ENCODE data around the gene SCD5. TPM values are rescaled to one million over a fixed set of nuclear protein-coding genes. Genes with fewer than 3 reads are reported as not detected.
A peak's percentile ranks its signal among the peaks of the same experiment; 100 is the strongest.

Gene SCD5
- total and polyA plus RNA-seq, 2 of the 13 experiments (the other 11 are each of a cell fraction or from before 2014, with no cell fraction given): not detected

DNA sequence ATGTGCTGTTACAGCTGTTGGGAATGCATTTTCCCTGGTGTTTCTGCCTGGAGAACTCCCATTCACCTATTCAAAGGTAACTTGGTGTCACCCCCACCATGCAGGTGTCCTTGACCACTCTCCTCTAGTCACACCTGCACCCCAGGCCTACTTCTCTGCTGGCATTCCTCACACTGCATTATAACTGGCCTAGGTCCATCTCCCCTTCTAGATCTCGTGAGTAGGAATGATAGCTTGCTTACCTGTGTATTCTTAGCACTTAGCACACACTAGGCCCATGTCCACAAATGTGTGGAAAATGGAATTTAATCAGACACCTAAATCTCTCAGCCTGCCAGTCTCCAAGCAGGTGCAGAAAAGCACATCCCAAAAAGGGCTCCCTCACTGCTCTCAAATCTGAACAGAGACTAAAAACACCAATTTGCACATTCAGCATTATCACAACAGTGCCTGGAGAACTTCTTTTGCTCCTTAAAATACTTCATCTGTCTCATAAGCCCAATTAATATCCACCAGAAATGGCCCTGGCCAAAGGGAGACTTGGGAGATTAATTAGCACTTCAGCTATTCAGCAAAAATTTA is 18.3 kb downstream of the SCD5 start:
- no TSS peak for BruUV-seq (replicated peaks)
- ATAC-seq (peak; percentile 21; the same call in 2 of the 3 replicates), DNase-seq (ENCODE audit: low spot score) (no peak), FAIRE-seq (no peak)
- H3K4me3 ChIP-seq (replicated peaks in 1 of 3; ENCODE audit: insufficient read depth in 1 of 3, low read depth in 2 of 3, low read length in 3 of 3): no peak overlapping the region
- WGBS (ENCODE audit: low lambda C conversion rate): 0% methylated on average over 1 of the region's 1 CpG
- no peak overlapping the region for H2AFZ ChIP-seq (ENCODE audit: low read length)
- ChIA-PET CTCF (ENCODE audit: low intra/inter-chr PET ratio, low total read pairs) (no interaction called here), POLR2A (no interaction called here)
- peaks cover 0 to 7% of the 10 kb centered on the region in 2 experiments; a peak in 1 of 5 replicates for H3K27me3 ChIP-seq (ENCODE audit: control insufficient read depth in 1 of 2, insufficient read depth in 2 of 2, low read length in 2 of 2)
- H3K4me1 ChIP-seq (ENCODE audit: insufficient read depth, low read length): peaks cover 18% of the 10 kb centered on the region
- H3K4me2 ChIP-seq (ENCODE audit: low read depth, low read length): no peak overlapping the region
- H3K36me3 ChIP-seq (replicated peaks in 1 of 2; ENCODE audit: control insufficient read depth in 1 of 2, insufficient read depth in 2 of 2, low read length in 2 of 2): no peaks in the 10 kb centered on the region
- H3K9me3 ChIP-seq (ENCODE audit: low read length): no peaks in the 10 kb centered on the region
- in situ Hi-C loops (cut with HindIII; ENCODE audit: extremely low pct_ligation_motif_present, low pct_unique_long_range_greater_than_20kb) (no loop called here), intact Hi-C loops (cut with micrococcal nuclease; ENCODE audit: unreplicated experiment) (no loop called here)
- H3K79me2 ChIP-seq (ENCODE audit: insufficient read depth, low read length): no peaks in the 10 kb centered on the region
- H3K27ac ChIP-seq (ENCODE audit: extremely low read length, insufficient read depth, low read length): no peak overlapping the region
- no peak overlapping the region for H3K9ac ChIP-seq (ENCODE audit: insufficient read depth, low read depth, low read length)
- TF ChIP-seq DMTF1 (CRISPR knock-in tag; IDR thresholded peaks at IDR 0.05): no peak
- TF ChIP-seq ZNF597 (CRISPR knock-in tag; IDR thresholded peaks at IDR 0.05): no peak
- TF ChIP-seq KAT2B (IDR thresholded peaks at IDR 0.05; ENCODE audit: borderline replicate concordance, low read depth, low read length): no peak
- no peak for TF ChIP-seq CBX2 (IDR thresholded peaks at IDR 0.05; ENCODE audit: low read depth, low read length)
- no peak for TF ChIP-seq CBX2 (CRISPR knock-in tag; IDR thresholded peaks at IDR 0.05; ENCODE audit: low read depth)
- no peak for TF ChIP-seq FOXK2 (IDR thresholded peaks at IDR 0.05)
- no peak for TF ChIP-seq ZIK1 (CRISPR knock-in tag; IDR thresholded peaks at IDR 0.05; ENCODE audit: borderline replicate concordance, low read depth)
- no peak for TF ChIP-seq ZEB1 (IDR thresholded peaks at IDR 0.05; ENCODE audit: insufficient replicate concordance, low read depth)
- no peak for TF ChIP-seq SYNCRIP (IDR thresholded peaks at IDR 0.05; ENCODE audit: insufficient read depth, low read depth, low read length)
- TF ChIP-seq, protein P1, sequence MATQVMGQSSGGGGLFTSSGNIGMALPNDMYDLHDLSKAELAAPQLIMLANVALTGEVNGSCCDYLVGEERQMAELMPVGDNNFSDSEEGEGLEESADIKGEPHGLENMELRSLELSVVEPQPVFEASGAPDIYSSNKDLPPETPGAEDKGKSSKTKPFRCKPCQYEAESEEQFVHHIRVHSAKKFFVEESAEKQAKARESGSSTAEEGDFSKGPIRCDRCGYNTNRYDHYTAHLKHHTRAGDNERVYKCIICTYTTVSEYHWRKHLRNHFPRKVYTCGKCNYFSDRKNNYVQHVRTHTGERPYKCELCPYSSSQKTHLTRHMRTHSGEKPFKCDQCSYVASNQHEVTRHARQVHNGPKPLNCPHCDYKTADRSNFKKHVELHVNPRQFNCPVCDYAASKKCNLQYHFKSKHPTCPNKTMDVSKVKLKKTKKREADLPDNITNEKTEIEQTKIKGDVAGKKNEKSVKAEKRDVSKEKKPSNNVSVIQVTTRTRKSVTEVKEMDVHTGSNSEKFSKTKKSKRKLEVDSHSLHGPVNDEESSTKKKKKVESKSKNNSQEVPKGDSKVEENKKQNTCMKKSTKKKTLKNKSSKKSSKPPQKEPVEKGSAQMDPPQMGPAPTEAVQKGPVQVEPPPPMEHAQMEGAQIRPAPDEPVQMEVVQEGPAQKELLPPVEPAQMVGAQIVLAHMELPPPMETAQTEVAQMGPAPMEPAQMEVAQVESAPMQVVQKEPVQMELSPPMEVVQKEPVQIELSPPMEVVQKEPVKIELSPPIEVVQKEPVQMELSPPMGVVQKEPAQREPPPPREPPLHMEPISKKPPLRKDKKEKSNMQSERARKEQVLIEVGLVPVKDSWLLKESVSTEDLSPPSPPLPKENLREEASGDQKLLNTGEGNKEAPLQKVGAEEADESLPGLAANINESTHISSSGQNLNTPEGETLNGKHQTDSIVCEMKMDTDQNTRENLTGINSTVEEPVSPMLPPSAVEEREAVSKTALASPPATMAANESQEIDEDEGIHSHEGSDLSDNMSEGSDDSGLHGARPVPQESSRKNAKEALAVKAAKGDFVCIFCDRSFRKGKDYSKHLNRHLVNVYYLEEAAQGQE (IDR thresholded peaks at IDR 0.05; ENCODE audit: borderline replicate concordance in 1 of 2, low read depth in 1 of 2, low read length in 2 of 2): no peak
- TF ChIP-seq XBP1 (CRISPR knock-in tag; IDR thresholded peaks at IDR 0.05): no peak
- no peak for TF ChIP-seq GZF1 (CRISPR knock-in tag; IDR thresholded peaks at IDR 0.05)
- no peak for TF ChIP-seq ELF3 (CRISPR knock-in tag; IDR thresholded peaks at IDR 0.05)
- no peak for TF ChIP-seq ZNF232 (CRISPR knock-in tag; IDR thresholded peaks at IDR 0.05; ENCODE audit: borderline replicate concordance)
- peak; percentile 91 for TF ChIP-seq MAFF (IDR thresholded peaks at IDR 0.05; ENCODE audit: low read depth, low read length)
- TF ChIP-seq MAFK (conservative IDR thresholded peaks at IDR 0.05 in 1 of 2, IDR thresholded peaks at IDR 0.05 in 1 of 2; ENCODE audit: low read length in 2 of 2): peak; percentile 93 to 94
- TF ChIP-seq ZFP37 (CRISPR knock-in tag; IDR thresholded peaks at IDR 0.05; ENCODE audit: borderline replicate concordance): no peak
- TF ChIP-seq PAWR (CRISPR knock-in tag; IDR thresholded peaks at IDR 0.05; ENCODE audit: borderline replicate concordance): no peak
- TF ChIP-seq HIVEP1 (CRISPR knock-in tag; IDR thresholded peaks at IDR 0.05): no peak
- H4K20me1 ChIP-seq (ENCODE audit: insufficient read depth, low read length): no peaks in the 10 kb centered on the region
